ENCODE measurements around the gene CHD5.

DNA sequence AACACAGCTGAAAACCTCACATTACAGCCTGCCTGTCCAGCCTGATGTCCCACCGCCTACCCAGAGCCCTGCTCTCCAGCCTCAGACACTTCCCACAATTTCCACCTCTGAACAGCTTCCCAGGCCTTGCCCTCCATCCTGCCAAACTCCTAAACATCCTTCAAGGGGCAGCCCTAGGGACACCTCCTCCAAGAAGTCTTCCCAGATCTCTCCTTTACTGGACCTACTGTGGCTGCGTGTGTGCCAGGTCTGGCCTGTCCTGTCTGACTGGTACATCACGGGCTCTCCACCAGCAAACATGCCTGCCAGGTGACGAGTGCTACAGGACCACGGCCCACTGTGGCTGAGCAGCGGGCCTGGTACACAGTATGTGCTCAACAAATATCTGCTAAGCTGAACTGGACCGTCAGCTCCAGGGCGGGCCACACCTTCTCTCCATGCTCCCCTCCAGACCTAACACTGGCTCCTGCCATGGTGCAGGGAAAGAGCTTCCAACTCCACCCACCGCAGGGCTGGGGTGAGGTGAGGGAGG lies 28.8 kb downstream of the CHD5 start:
- TF ChIP-seq, protein P1, sequence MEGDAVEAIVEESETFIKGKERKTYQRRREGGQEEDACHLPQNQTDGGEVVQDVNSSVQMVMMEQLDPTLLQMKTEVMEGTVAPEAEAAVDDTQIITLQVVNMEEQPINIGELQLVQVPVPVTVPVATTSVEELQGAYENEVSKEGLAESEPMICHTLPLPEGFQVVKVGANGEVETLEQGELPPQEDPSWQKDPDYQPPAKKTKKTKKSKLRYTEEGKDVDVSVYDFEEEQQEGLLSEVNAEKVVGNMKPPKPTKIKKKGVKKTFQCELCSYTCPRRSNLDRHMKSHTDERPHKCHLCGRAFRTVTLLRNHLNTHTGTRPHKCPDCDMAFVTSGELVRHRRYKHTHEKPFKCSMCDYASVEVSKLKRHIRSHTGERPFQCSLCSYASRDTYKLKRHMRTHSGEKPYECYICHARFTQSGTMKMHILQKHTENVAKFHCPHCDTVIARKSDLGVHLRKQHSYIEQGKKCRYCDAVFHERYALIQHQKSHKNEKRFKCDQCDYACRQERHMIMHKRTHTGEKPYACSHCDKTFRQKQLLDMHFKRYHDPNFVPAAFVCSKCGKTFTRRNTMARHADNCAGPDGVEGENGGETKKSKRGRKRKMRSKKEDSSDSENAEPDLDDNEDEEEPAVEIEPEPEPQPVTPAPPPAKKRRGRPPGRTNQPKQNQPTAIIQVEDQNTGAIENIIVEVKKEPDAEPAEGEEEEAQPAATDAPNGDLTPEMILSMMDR (IDR thresholded peaks at IDR 0.05): no peak
- no peak for TF ChIP-seq POLR2A (IDR thresholded peaks at IDR 0.05)
